ENCODE data around the gene MACROD2.

DNA sequence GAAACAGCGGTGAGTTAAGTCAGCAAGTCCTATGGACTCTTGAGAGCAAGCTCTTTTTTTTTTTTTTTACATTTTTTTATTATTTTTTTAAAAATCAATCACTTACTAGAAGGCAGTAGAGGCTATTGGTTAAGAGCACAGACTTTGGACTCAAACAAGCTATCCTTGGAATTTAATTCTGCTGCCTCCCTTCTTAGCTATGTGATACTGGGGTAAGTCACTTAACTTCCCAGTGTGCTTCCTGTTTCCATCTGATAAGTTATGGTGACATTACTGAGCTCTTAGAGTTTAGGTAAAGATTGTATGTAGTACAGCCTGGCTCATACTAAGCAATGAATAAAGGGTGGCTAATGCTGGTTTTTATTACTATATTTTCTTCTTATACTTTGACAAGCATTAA lies 1112.6 kb downstream of the MACROD2 start:
- TF ChIP-seq, protein P1, sequence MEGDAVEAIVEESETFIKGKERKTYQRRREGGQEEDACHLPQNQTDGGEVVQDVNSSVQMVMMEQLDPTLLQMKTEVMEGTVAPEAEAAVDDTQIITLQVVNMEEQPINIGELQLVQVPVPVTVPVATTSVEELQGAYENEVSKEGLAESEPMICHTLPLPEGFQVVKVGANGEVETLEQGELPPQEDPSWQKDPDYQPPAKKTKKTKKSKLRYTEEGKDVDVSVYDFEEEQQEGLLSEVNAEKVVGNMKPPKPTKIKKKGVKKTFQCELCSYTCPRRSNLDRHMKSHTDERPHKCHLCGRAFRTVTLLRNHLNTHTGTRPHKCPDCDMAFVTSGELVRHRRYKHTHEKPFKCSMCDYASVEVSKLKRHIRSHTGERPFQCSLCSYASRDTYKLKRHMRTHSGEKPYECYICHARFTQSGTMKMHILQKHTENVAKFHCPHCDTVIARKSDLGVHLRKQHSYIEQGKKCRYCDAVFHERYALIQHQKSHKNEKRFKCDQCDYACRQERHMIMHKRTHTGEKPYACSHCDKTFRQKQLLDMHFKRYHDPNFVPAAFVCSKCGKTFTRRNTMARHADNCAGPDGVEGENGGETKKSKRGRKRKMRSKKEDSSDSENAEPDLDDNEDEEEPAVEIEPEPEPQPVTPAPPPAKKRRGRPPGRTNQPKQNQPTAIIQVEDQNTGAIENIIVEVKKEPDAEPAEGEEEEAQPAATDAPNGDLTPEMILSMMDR (IDR thresholded peaks at IDR 0.05; ENCODE audit: low read depth, low read length, missing input control) = no peak
- TF ChIP-seq RAD21 (IDR thresholded peaks at IDR 0.05) (no peak), FOXA1 (IDR thresholded peaks at IDR 0.05) (no peak), GABPA (IDR thresholded peaks at IDR 0.05 in 1 of 2, conservative IDR thresholded peaks at IDR 0.05 in 1 of 2) (no peak), YY1 (IDR thresholded peaks at IDR 0.05) (no peak), SP1 (IDR thresholded peaks at IDR 0.05) (no peak), NR2F2 (IDR thresholded peaks at IDR 0.05) (no peak), TAF1 (conservative IDR thresholded peaks at IDR 0.05) (no peak), JUND (IDR thresholded peaks at IDR 0.05) (no peak)
- TF ChIP-seq, protein P2, sequence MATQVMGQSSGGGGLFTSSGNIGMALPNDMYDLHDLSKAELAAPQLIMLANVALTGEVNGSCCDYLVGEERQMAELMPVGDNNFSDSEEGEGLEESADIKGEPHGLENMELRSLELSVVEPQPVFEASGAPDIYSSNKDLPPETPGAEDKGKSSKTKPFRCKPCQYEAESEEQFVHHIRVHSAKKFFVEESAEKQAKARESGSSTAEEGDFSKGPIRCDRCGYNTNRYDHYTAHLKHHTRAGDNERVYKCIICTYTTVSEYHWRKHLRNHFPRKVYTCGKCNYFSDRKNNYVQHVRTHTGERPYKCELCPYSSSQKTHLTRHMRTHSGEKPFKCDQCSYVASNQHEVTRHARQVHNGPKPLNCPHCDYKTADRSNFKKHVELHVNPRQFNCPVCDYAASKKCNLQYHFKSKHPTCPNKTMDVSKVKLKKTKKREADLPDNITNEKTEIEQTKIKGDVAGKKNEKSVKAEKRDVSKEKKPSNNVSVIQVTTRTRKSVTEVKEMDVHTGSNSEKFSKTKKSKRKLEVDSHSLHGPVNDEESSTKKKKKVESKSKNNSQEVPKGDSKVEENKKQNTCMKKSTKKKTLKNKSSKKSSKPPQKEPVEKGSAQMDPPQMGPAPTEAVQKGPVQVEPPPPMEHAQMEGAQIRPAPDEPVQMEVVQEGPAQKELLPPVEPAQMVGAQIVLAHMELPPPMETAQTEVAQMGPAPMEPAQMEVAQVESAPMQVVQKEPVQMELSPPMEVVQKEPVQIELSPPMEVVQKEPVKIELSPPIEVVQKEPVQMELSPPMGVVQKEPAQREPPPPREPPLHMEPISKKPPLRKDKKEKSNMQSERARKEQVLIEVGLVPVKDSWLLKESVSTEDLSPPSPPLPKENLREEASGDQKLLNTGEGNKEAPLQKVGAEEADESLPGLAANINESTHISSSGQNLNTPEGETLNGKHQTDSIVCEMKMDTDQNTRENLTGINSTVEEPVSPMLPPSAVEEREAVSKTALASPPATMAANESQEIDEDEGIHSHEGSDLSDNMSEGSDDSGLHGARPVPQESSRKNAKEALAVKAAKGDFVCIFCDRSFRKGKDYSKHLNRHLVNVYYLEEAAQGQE (IDR thresholded peaks at IDR 0.05) = no peak
- TF ChIP-seq, protein P3, sequence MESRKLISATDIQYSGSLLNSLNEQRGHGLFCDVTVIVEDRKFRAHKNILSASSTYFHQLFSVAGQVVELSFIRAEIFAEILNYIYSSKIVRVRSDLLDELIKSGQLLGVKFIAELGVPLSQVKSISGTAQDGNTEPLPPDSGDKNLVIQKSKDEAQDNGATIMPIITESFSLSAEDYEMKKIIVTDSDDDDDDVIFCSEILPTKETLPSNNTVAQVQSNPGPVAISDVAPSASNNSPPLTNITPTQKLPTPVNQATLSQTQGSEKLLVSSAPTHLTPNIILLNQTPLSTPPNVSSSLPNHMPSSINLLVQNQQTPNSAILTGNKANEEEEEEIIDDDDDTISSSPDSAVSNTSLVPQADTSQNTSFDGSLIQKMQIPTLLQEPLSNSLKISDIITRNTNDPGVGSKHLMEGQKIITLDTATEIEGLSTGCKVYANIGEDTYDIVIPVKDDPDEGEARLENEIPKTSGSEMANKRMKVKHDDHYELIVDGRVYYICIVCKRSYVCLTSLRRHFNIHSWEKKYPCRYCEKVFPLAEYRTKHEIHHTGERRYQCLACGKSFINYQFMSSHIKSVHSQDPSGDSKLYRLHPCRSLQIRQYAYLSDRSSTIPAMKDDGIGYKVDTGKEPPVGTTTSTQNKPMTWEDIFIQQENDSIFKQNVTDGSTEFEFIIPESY (IDR thresholded peaks at IDR 0.05) = no peak
- TF ChIP-seq, protein P4, sequence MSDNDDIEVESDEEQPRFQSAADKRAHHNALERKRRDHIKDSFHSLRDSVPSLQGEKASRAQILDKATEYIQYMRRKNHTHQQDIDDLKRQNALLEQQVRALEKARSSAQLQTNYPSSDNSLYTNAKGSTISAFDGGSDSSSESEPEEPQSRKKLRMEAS (IDR thresholded peaks at IDR 0.05) = no peak

Data from liver (tissue), 3 donors.